Measurements from ENCODE around the gene ST6GALNAC5.

The ST6GALNAC5 gene

GRCh38 chr1:76948846-76949245 lies 81.6 kb downstream of the ST6GALNAC5 start:
- no peak overlapping the region for H3K4me2 ChIP-seq (ENCODE audit: low read length, poor library complexity, severe bottlenecking)
- H3K18ac ChIP-seq (ENCODE audit: low read depth in 1 of 2, low read length in 2 of 2), result no peak overlapping the region
- no peaks in the 10 kb centered on the region for H3K36me3 ChIP-seq (ENCODE audit: control insufficient read depth in 1 of 2, insufficient read depth in 2 of 2, low read depth in 1 of 2, low read length in 2 of 2)
- no peak overlapping the region for H3K23ac ChIP-seq (ENCODE audit: low read length in 2 of 2)
- no peak overlapping the region for H2BK15ac ChIP-seq (ENCODE audit: low read depth, poor library complexity, severe bottlenecking)
- no peak overlapping the region for H4K91ac ChIP-seq (ENCODE audit: low read length)
- no peak overlapping the region for H3K4me3 ChIP-seq (ENCODE audit: insufficient read depth in 1 of 2, low read depth in 1 of 2, low read length in 2 of 2)
- no peak overlapping the region for H2AFZ ChIP-seq (ENCODE audit: low read depth, low read length)
- no peak overlapping the region for H2BK12ac ChIP-seq (ENCODE audit: low read length in 2 of 2)
- H3K27ac ChIP-seq (ENCODE audit: low read length, poor library complexity, severe bottlenecking), result no peak overlapping the region
- no peak overlapping the region for H2BK5ac ChIP-seq (ENCODE audit: low read depth, low read length, poor library complexity, severe bottlenecking)
- H3K9ac ChIP-seq (ENCODE audit: low read length), result no peak overlapping the region
- no peaks in the 10 kb centered on the region for H3K79me1 ChIP-seq (replicated peaks; ENCODE audit: low read length, poor library complexity, severe bottlenecking)
- no peaks in the 10 kb centered on the region for H3K4me1 ChIP-seq (ENCODE audit: control insufficient read depth, insufficient read depth, low read depth, low read length)
- H2AK5ac ChIP-seq (ENCODE audit: low read length, severe bottlenecking), result no peak overlapping the region
- no peak overlapping the region for H4K8ac ChIP-seq (ENCODE audit: low read length)
- no peaks in the 10 kb centered on the region for H3K27me3 ChIP-seq (ENCODE audit: control insufficient read depth in 1 of 2, insufficient read depth in 1 of 2, low read length in 2 of 2)
- no peak for DNase-seq
- H3K14ac ChIP-seq (ENCODE audit: low read length in 2 of 2), result no peak overlapping the region
- no peak overlapping the region for H3K4ac ChIP-seq (ENCODE audit: low read depth in 1 of 2, low read length in 2 of 2)
- no peak overlapping the region for H2BK120ac ChIP-seq (ENCODE audit: low read depth, low read length)
- H3K9me3 ChIP-seq (ENCODE audit: control insufficient read depth, low read length), result no peaks in the 10 kb centered on the region

DNA sequence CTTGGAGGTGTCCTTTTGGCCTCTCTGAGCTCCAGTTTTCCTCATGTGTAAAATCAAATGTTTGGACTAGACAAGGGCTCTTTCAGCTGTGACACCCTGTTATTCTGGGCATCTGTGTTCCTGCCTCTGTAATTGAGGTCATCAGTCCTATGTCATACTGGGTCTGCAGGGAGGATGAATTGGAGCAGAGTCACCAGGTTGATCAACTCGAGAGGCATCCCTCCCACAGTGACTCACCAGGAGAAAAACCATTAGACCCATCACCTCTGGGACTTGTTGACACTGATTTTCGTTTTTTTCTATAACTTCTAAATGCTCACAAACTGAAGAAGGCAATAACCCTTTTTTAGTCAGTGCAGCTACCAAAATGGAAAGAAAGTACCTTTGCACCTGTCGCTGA lies 82.2 kb downstream of the ST6GALNAC5 start:
- Histone ChIP-seq H3K23ac (ENCODE audit: low read length in 2 of 2) (no peak overlapping the region), H3K79me1 (replicated peaks; ENCODE audit: low read length, poor library complexity, severe bottlenecking) (no peaks in the 10 kb centered on the region), H3K4me2 (ENCODE audit: low read length, poor library complexity, severe bottlenecking) (no peak overlapping the region), H2AFZ (ENCODE audit: low read depth, low read length) (no peak overlapping the region), H3K18ac (ENCODE audit: low read depth in 1 of 2, low read length in 2 of 2) (no peak overlapping the region), H3K9ac (ENCODE audit: low read length) (no peak overlapping the region), H4K91ac (ENCODE audit: low read length) (no peak overlapping the region), H2BK15ac (ENCODE audit: low read depth, poor library complexity, severe bottlenecking) (no peak overlapping the region), H3K27me3 (ENCODE audit: control insufficient read depth in 1 of 2, insufficient read depth in 1 of 2, low read length in 2 of 2) (no peaks in the 10 kb centered on the region), H3K9me3 (ENCODE audit: control insufficient read depth, low read length) (no peaks in the 10 kb centered on the region), H2BK12ac (ENCODE audit: low read length in 2 of 2) (no peak overlapping the region), H2AK5ac (ENCODE audit: low read length, severe bottlenecking) (no peak overlapping the region), H2BK120ac (ENCODE audit: low read depth, low read length) (no peak overlapping the region), H3K4me1 (ENCODE audit: control insufficient read depth, insufficient read depth, low read depth, low read length) (no peaks in the 10 kb centered on the region), H3K27ac (ENCODE audit: low read length, poor library complexity, severe bottlenecking) (no peak overlapping the region), H3K4ac (ENCODE audit: low read depth in 1 of 2, low read length in 2 of 2) (no peak overlapping the region), H3K36me3 (ENCODE audit: control insufficient read depth in 1 of 2, insufficient read depth in 2 of 2, low read depth in 1 of 2, low read length in 2 of 2) (no peaks in the 10 kb centered on the region), H4K8ac (ENCODE audit: low read length) (no peak overlapping the region), H3K14ac (ENCODE audit: low read length in 2 of 2) (no peak overlapping the region), H2BK5ac (ENCODE audit: low read depth, low read length, poor library complexity, severe bottlenecking) (no peak overlapping the region), H3K4me3 (ENCODE audit: insufficient read depth in 1 of 2, low read depth in 1 of 2, low read length in 2 of 2) (no peak overlapping the region)
- no peak for DNase-seq
- WGBS, result 52% methylated on average over 3 of the region's 3 CpGs

GRCh38 chr1:76950306-76950705 lies 83.0 kb downstream of the ST6GALNAC5 start:
- Histone ChIP-seq H3K23ac (ENCODE audit: low read length in 2 of 2) (no peak overlapping the region), H3K14ac (ENCODE audit: low read length in 2 of 2) (no peak overlapping the region), H3K4ac (ENCODE audit: low read depth in 1 of 2, low read length in 2 of 2) (no peak overlapping the region), H3K9me3 (ENCODE audit: control insufficient read depth, low read length) (no peaks in the 10 kb centered on the region), H3K9ac (ENCODE audit: low read length) (no peak overlapping the region), H2BK15ac (ENCODE audit: low read depth, poor library complexity, severe bottlenecking) (no peak overlapping the region), H3K79me1 (replicated peaks; ENCODE audit: low read length, poor library complexity, severe bottlenecking) (no peaks in the 10 kb centered on the region), H2BK5ac (ENCODE audit: low read depth, low read length, poor library complexity, severe bottlenecking) (no peak overlapping the region), H3K4me2 (ENCODE audit: low read length, poor library complexity, severe bottlenecking) (no peak overlapping the region), H4K91ac (ENCODE audit: low read length) (no peak overlapping the region), H2AFZ (ENCODE audit: low read depth, low read length) (no peak overlapping the region), H3K4me1 (ENCODE audit: control insufficient read depth, insufficient read depth, low read depth, low read length) (no peaks in the 10 kb centered on the region), H3K27me3 (ENCODE audit: control insufficient read depth in 1 of 2, insufficient read depth in 1 of 2, low read length in 2 of 2) (no peaks in the 10 kb centered on the region), H3K18ac (ENCODE audit: low read depth in 1 of 2, low read length in 2 of 2) (no peak overlapping the region), H2BK120ac (ENCODE audit: low read depth, low read length) (no peak overlapping the region), H3K27ac (ENCODE audit: low read length, poor library complexity, severe bottlenecking) (no peak overlapping the region), H4K8ac (ENCODE audit: low read length) (no peak overlapping the region), H2BK12ac (ENCODE audit: low read length in 2 of 2) (no peak overlapping the region), H3K36me3 (ENCODE audit: control insufficient read depth in 1 of 2, insufficient read depth in 2 of 2, low read depth in 1 of 2, low read length in 2 of 2) (no peaks in the 10 kb centered on the region), H2AK5ac (ENCODE audit: low read length, severe bottlenecking) (no peak overlapping the region), H3K4me3 (ENCODE audit: insufficient read depth in 1 of 2, low read depth in 1 of 2, low read length in 2 of 2) (no peak overlapping the region)
- 77% methylated on average over 2 of the region's 2 CpGs for WGBS
- no peak for DNase-seq

GRCh38 chr1:76951153-76951552 lies 83.9 kb downstream of the ST6GALNAC5 start:
- Histone ChIP-seq H4K8ac (ENCODE audit: low read length) (no peak overlapping the region), H3K79me1 (replicated peaks; ENCODE audit: low read length, poor library complexity, severe bottlenecking) (no peaks in the 10 kb centered on the region), H3K4me2 (ENCODE audit: low read length, poor library complexity, severe bottlenecking) (no peak overlapping the region), H3K18ac (ENCODE audit: low read depth in 1 of 2, low read length in 2 of 2) (no peak overlapping the region), H3K4me3 (ENCODE audit: insufficient read depth in 1 of 2, low read depth in 1 of 2, low read length in 2 of 2) (no peak overlapping the region), H2BK12ac (ENCODE audit: low read length in 2 of 2) (no peak overlapping the region), H3K27me3 (ENCODE audit: control insufficient read depth in 1 of 2, insufficient read depth in 1 of 2, low read length in 2 of 2) (no peaks in the 10 kb centered on the region), H3K4ac (ENCODE audit: low read depth in 1 of 2, low read length in 2 of 2) (no peak overlapping the region), H2BK120ac (ENCODE audit: low read depth, low read length) (no peak overlapping the region), H3K23ac (ENCODE audit: low read length in 2 of 2) (no peak overlapping the region), H2AFZ (ENCODE audit: low read depth, low read length) (no peak overlapping the region), H2BK15ac (ENCODE audit: low read depth, poor library complexity, severe bottlenecking) (no peak overlapping the region), H2BK5ac (ENCODE audit: low read depth, low read length, poor library complexity, severe bottlenecking) (no peak overlapping the region), H3K27ac (ENCODE audit: low read length, poor library complexity, severe bottlenecking) (no peak overlapping the region), H3K4me1 (ENCODE audit: control insufficient read depth, insufficient read depth, low read depth, low read length) (no peaks in the 10 kb centered on the region), H3K14ac (ENCODE audit: low read length in 2 of 2) (no peak overlapping the region), H2AK5ac (ENCODE audit: low read length, severe bottlenecking) (no peak overlapping the region), H3K36me3 (ENCODE audit: control insufficient read depth in 1 of 2, insufficient read depth in 2 of 2, low read depth in 1 of 2, low read length in 2 of 2) (no peaks in the 10 kb centered on the region), H3K9me3 (ENCODE audit: control insufficient read depth, low read length) (no peaks in the 10 kb centered on the region), H3K9ac (ENCODE audit: low read length) (no peak overlapping the region), H4K91ac (ENCODE audit: low read length) (no peak overlapping the region)
- DNase-seq, result no peak
- WGBS, result 89% methylated on average over 1 of the region's 2 CpGs
